Left kidney (tissue), 2 donors: ENCODE measurements around the gene DAAM2. TPM values are rescaled to one million over a fixed set of nuclear protein-coding genes. Genes with fewer than 3 reads are reported as not detected.
A peak's percentile ranks its signal among the peaks of the same experiment; 100 is the strongest.

Experiments used
- DNase-seq: peaks from one replicate; pipeline ENCODE4 v3.0.0-alpha.2; 2013
- polyA plus RNA-seq: library from polyadenylated mRNA; unstranded; fragments of 120-200 nt; gene quantifications from one replicate; pipeline ENCODE4 v1.2.1, GENCODE V29; 2013; ENCODE audit not compliant: insufficient read length

The DAAM2 gene
- polyA plus RNA-seq, 1 donor: 26.2 TPM

DNA sequence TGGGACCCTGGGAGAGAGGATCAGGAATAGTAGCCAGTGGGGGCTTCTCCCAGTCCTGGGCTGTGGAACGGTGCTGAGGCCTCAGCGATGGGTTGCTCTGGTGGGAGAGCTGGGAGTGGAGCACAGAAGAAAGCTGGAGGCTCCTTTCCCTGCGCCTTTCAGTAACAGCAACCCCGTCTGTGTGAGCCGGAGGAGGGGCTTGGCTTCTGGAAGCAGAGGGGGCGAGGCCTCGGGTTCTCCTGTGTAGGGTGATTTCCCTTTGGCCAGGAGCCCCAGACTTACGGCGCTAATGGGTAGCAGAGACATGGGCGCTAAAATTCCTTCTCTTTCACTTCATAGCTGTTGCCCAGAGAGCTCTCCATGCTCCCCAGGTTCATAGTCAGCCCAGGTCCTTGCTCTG lies 55.0 kb downstream of the DAAM2 start:
- peak; percentile 22 for DNase-seq

GRCh38 chr6:39848171-39848570 lies 56.0 kb downstream of the DAAM2 start:
- DNase-seq: no peak

GRCh38 chr6:39849228-39849627 lies 57.1 kb downstream of the DAAM2 start:
- DNase-seq: no peak

- DNase-seq: no peak
Measured at GRCh38 chr6:39849764-39850163, 57.6 kb downstream of the DAAM2 start.

DNA sequence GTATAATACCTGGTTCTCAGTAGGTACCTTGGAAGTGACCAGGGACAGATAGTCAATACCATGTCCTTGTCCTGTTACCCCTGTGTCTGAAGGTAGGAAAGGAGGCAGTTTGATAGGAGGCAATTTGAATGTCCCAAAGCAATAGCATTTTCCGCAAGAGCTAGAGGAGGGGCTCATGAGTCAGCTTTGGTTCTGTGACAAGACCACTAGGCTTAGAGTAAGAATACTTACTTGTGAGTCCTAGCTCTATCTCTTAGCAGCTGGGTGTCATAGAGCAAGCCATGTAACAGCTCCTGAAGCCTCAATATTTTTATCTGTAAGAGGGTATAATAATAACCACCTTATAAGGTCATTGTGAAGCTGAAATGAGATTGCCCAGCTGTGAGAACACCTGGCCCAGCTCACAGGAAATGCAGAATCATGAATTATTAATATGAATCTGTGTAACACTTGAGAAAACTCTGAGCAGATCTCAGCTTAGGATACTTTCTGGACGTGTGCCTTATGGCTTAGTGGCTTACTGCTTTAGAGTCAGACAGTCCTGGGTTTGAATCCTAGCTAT lies 58.6 kb downstream of the DAAM2 start:
- DNase-seq: no peak

GRCh38 chr6:39851331-39851730 lies 59.2 kb downstream of the DAAM2 start:
- DNase-seq: no peak

DNA sequence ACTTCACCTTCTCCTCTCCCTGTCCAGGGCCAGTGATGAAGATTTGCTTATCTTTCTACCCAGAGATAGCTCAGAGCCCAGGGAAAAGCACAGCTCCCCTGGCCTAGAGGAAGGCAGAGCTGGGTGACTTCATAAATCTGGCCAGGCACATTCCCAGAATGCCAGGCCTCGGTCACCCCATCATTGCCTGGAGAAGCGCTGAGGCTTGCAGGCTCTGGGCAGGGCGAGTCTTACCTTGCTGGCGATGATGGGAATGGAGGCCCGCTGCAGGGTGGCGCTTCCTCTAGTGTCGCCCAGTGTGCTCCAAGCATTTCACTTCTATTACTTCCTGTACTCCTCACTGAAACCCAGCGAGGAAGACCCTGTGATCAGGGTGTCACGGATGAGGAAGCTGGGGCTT lies 60.1 kb downstream of the DAAM2 start:
- no peak for DNase-seq

DNA sequence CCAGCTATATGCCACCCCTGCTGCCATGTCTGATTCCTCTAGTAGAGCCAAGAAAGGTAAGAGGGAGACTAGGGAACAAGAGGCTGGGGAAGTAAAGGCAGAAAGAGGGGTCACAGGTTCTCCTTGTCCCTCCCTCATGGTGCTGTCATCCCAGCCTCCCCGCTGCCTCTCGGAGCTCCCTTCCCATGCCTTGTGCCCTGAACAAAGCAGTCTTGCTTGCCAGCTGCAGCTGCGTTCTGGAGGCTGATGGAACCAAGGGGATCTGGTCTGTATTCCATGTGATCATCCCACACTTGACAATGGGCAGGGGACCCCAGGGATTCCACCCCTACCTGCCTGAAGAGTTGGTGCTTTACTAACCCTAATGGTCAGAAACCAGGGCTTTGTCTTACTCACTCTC lies 61.4 kb downstream of the DAAM2 start:
- no peak for DNase-seq

DNA sequence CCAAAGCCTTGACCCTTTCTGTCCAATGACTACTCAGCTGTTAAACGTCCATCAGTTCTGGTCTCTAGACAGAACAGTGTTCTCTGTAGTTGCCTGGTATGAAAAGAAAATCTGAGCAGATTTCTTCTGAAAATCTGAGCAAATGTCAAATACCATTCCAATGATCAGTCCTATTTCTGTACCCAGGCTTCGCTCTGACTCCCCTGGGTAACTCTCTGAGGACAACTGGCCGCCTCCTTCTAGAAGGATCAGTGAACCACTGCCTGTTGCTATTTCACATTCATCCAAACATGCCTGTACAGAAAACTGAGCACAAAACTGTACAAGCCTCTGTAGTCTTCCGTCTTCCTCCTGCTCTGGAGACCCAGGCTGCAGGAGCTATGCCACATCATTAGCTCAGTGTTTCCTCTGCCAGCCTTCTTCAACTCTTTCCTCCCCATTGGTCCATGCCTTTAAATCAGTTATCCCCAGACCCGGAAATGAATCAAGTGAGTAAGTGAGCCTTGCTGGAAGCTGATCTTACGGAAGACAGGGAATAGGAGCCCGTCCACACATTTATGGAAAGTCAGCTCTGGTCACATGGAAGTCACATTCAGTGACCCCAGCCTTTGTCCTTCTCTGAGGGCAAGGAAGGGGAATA lies 63.3 kb downstream of the DAAM2 start:
- DNase-seq: no peak

GRCh38 chr6:39859025-39859424 lies 66.8 kb downstream of the DAAM2 start:
- no peak for DNase-seq

DNA sequence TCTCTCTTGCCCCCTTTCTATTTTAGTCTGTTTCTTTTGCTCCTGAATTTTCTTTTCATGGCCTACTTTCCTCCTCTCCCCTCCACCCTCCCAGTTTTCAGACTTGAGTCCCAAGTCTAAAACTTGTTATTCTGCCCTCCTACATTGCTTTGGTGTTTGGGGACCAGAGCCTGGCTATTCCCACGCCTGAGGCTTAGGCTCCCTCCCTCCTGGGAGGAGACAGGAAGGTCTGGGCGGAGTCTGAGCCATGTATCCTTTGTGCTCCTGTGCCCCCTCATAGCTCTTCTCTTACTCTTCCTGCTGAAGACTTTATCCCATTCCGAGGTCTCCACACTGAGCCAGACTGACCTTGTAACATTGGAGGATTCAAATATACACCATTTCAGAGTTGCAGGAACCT lies 69.5 kb downstream of the DAAM2 start:
- DNase-seq: no peak

- DNase-seq: no peak
Measured at GRCh38 chr6:39865011-39865888, 73.1 kb downstream of the DAAM2 start.

DNA sequence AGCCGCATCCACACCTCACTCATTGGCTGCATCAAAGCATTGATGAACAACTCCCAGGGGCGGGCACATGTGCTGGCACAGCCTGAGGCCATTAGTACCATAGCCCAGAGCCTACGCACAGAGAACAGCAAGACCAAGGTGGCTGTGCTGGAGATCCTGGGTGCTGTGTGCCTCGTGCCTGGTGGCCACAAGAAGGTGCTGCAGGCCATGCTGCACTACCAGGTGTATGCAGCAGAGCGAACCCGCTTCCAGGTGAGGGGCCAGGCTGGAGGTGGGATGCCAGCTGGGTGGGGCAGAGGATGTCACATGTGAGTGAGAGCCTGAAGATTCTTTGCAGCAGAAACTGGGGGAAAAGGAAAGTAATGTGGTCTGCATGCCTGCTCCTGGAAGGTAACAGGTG lies 75.4 kb downstream of the DAAM2 start:
- no peak for DNase-seq

DNA sequence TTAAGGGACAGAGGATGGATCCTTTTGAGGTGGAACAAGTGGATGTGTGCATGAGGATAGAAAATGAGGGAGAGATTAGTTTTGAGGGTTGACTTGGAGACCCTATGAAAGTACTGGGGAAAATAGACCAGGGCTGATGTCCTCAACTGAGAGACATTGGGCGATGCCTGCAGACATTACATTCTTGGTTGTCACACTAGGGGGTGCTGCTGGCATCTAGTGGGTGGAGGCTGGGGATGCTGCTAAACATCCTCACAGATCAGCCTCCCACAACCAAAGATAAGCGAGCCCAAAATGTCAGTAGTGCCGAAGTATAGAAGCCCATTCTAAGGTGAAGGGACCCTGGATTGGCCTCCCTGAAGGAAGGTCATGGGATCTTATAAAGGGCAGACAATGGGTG lies 78.8 kb downstream of the DAAM2 start:
- no peak for DNase-seq

DNA sequence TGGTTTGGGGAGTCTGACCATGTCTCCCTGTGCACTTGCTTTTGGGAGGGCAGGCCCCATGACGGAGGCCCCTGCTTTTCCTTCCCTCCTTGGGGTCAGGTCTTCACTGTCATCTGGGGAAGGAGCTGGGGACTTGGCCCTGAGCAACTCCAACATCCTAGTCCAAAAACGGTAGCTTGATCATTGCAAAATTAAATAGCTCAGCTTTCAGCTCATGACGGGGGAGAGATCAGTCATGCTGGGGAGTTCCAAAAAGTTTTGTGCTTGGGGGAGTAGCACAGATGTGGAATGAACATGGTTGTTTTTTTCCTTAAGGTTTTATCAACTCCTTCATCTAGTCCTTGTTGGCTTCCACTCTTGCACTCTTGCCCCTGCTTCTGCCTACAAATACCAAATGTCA lies 81.3 kb downstream of the DAAM2 start:
- no peak for DNase-seq

DNA sequence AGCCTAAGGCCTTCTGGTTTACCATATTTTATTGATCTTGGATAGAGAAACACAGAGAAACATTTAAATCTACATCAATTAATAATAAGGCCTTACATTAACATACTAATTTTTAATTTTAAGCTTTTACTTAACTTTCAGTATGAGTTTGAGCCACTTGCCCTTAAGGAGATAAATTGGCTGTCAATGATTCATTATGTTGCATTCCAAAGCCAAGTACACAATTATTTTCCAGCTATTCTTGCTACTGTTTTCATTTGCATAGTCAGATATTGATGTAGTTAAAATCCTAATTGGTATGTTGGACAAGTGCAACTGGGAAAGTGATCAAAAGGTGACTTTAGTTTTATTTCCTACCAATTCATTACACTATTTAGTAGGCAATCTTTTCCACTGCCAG lies 83.9 kb downstream of the DAAM2 start:
- no peak for DNase-seq

GRCh38 chr6:39876826-39877225 lies 84.7 kb downstream of the DAAM2 start:
- DNase-seq: no peak

GRCh38 chr6:39879535-39879934 lies 87.4 kb downstream of the DAAM2 start:
- no peak for DNase-seq

DNA sequence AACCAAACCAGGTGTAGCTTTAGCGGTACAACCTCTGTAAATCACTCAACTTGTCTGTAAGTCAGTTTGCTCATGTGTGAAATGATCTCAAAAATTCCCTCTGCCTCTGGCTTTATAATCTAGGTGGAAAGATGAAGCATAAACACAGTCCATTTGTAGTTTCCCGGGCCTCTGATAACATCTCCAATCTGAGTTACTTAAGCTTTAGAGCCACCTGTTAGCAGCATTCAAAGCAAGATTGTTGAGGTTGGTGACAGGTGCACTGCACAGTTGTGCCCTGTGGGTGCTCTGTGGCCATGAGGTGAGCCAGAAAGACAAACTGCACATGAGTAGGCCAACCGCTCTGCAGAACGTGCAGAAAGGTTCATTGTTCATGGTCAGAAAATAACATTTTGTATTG lies 88.4 kb downstream of the DAAM2 start:
- no peak for DNase-seq

DNA sequence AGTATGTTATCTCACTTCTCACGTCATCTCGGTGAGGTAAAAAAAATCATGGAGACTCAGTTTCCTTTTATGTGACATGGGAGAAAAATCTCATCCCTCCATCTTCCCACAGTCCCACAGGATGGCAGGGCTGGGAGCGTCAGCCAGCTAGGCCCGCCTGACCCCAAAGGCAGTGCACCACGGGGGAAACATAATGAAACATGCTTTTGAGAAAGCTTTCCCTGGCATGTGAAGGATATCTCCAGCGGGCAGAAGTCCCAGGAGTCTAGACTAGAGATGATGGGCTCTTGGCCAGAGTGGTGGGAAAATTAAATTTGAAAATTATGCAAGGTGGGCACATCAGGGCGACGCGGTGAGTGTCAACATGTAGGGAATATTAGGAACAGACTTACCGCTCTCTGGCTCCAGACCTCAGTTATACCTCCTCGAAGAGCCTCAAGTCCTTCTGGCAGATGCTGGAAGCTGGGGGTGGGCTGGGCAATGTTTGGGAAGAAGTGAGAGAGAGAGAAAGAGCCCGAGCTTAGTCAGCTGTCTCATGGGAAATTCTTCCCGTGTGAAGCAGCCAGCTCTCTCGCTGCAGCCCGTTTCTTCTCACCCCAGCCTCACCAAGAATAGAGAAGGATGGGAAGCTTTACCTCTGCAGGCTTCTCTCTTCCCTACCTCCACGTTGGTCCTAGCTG lies 89.8 kb downstream of the DAAM2 start:
- no peak for DNase-seq

- DNase-seq: peak; percentile 79
Measured at GRCh38 chr6:39882531-39882899, 90.3 kb downstream of the DAAM2 start.

- no peak for DNase-seq
Measured at GRCh38 chr6:39884696-39885095, 92.5 kb downstream of the DAAM2 start.

DNA sequence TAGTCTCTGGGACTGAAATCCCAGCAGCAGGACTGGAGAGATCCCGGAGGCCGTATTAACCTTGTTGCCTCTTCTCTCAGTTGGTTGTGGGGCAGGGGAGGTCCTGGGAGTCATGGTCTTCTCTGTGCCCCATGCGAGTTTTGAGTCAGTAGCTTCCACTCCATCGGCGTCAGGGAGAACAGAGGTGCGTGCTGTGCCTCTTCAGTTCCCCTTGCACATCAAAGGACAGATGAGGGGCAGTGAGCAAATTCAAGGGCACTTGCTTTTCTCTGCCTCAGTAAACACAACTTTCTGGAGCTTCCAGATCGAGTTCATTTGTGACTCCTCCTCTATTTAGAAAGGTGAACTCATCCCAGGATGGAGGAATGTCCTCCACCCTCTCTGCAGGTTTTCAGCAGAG lies 93.5 kb downstream of the DAAM2 start:
- DNase-seq: no peak
